Glomerular visceral epithelial cell (primary cell): Measurements from ENCODE around the gene TNIP1.
A peak's percentile ranks its signal among the peaks of the same experiment; 100 is the strongest.

Source experiments
- DNase-seq: peaks from one replicate; pipeline ENCODE4 v3.0.0-alpha.2; 2016; ENCODE audit errors: extremely low spot score

Gene TNIP1

DNA sequence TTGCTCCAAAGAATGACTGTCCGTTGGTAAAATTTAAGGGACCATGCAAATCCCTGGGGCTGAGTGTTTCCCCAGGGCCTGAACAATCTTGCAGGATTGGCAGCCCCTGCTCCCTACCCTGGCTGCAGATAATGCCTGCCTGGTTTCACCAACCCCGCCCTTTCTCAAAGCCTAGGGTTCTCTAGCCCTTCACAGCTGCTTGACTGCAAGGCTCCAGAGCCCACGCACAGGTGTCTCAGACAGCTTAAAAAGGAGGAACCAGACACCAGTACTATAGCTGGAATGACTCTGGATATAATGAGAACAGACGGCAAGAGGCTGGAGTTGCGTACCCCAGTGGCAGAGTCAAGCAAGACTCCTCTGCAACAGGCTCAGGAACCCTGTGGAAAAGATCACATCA lies 25.2 kb upstream of the TNIP1 start:
- DNase-seq = no peak

DNA sequence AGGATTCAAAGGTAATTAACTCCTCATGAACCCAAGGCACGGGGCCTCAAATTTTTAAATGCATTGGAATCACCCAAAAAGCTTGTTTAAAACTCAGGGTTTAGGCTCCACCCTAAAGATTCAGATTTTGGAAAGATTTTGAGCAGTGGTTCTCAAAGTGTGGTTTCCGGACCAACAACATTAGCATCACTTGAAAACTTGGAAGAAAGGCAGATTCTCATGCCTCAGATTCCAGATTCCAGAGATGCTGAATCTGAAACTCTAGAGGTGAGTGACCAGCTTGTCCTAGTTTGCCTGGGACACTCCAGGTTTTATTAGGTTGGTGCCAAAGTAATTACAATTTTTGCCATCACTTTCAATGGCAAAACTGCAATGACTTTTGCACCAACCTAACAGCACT lies 24.7 kb upstream of the TNIP1 start:
- no peak for DNase-seq

DNA sequence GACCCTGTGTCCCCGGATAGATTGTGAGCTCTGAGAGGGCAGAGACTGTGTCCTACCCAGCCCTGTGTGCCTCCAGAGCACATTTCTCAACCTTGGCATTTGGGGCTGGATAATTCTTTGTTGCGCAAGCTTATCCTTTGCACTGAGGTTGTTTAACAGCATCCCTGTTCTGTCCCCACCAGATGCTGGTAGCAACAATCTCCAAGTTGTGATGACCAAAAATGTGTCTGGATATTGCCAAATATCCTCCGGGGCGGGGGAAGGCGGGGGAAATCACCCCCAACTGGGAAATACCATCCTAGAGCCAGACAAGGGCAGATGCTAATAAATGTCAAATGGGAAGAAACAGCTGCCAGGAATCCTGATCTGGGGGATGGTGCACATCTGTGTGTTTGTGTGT lies 24.0 kb upstream of the TNIP1 start:
- no peak for DNase-seq

DNA sequence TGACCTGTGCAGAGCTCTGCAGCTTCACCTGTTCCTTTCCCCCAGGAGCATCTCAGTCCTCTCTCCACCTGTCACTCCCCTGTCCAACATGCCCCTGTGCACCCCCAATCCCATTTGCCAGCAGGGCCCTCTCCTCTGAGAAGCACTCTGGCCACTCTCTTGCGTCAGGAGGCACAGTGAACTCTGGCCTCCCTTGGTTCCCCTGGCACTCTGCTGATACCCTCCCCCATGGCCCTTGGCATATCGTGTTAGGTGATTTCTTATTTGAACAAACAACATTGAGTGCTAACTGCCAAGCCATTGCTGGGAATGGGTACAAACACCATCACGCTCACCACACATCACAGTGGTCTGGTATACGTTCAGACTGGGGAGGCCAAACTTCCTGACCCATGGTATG lies 20.9 kb upstream of the TNIP1 start:
- DNase-seq = no peak

DNA sequence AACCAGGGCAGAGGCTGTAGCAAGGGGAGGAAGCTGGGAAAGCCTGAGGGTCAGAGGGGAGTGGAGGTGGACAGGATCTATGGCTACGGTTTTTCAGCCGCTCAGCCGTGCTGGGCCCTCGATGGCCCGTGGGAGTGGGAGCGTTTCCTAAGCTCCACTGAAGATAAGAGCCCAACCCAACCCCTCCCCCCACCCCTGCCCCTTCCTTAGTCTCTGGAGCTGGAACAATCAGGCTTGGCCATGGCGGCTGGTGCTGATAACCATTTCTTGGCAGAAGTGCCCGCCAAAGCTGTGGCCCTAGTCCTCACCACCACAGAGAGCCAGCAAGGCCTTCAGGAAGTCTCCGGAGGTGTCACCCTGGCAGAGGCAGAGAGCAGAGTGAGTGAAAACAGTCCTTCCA lies 20.3 kb upstream of the TNIP1 start:
- no peak for DNase-seq

DNA sequence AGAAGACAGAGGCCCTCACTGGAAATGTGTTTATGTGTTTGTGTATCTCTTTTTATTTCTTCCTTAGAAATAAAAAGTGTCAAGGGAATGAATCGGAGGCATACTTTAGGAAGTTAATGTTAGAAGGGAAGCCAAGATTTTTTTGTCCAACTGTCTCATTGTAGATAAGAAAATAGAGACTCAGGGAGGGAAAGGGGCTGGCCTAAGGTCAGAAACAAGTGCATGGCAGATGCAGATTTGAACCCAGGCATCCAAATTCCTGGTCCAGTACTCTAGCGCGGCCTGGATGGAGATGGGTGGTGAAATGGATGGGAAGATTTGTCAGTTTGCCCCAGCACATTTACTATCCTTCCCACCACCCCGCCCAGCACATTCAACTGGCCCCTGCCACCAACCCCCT lies 19.8 kb upstream of the TNIP1 start:
- no peak for DNase-seq

DNA sequence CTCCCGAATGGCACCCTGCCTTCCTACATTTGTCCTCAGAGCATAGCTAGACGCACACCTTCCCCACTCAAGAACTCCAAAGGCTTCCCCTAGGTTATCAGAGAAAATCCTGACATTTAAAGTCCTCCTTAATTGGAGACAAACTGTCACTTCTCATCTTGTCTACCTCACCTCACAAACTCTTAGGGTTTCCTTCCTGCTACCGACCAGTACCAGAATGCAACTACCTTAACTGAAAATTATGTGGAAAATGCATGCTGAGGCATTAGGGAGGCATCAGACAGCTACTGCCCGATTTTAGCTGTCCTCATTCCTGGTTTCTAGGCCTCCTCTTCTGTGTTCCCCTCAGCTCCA lies 17.9 kb upstream of the TNIP1 start:
- no peak for DNase-seq

DNA sequence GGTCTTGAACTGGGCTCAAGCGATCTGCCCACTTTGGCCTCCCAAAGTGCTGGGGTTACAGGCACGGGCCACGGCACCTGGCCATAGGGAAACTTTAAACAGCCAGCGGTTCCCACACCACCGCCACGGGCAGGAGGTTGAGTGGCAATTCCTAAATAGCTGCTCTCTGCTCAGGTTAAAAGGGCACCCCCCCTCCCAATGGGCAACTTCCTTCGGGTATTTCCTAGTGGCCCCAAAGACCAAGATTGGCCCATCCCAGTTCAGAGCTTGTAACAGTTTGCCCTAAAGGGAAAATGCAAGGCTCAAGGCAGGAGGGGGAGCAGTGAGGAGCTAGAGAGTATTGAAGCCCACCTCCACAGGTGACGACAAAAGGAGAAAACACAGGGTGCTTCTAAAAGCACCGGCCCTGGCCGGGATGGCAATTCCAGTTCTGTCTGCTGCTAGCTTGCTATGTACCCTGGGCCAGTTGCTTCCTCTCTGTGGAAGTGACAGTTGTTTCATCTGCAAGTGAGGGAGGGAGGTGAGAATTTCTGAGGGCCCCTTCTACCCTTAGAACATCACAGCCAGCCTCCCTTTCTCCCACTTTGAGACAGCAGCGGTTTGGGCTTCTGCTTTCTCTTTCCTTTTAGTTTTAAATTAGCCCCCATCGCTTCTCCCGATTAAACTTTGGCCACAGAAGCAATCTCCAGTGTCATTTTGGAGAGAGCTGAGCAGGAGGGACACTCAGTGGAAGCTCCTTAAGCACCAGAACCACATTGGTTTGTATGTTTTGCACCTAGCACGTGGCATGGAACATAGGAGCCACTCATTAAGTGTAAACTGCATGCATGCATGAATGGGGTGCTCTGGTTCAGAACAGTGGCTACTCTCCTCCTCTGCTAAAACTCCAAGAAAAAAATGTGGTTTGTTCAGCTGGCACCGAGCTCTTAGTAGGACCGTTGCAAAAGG lies 17.3 kb upstream of the TNIP1 start:
- no peak for DNase-seq

DNA sequence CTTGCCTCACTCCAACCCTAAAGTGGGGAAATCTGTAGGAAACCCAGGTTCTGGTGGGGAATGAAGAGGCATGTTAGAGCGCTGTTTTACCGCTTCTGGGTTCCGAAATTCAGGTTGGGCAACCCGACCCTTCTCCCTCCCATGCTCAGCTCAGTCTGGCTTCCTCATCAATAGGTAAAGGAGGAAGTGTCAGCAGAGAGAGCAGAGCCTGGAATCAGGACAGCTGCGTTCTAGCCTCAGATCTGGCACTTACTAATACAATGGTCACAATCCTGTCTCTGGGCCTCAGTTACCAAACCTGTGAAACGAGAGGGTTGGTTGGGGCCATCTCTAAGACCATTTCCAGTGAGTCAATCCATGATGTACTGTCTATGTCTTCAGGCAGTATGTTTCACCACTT lies 16.2 kb upstream of the TNIP1 start:
- no peak for DNase-seq

DNA sequence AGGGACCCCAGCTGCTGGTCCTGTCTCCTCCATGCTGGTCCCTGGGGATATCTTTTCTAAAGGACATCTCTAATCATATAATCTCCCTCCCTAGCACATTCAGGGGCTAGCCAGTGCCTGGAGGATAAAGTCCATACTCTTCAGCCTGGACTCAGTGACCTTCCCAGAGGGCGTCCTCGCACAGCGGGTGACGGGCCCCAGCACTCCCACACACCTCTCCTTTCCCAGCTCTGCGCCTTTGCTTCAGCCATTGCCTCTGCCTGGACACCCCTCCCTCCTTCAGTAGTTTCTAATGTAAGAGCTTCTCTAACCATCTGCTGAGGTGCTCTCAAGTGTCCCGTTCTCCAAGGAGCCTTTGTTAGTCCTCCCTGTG lies 15.2 kb upstream of the TNIP1 start:
- no peak for DNase-seq

DNA sequence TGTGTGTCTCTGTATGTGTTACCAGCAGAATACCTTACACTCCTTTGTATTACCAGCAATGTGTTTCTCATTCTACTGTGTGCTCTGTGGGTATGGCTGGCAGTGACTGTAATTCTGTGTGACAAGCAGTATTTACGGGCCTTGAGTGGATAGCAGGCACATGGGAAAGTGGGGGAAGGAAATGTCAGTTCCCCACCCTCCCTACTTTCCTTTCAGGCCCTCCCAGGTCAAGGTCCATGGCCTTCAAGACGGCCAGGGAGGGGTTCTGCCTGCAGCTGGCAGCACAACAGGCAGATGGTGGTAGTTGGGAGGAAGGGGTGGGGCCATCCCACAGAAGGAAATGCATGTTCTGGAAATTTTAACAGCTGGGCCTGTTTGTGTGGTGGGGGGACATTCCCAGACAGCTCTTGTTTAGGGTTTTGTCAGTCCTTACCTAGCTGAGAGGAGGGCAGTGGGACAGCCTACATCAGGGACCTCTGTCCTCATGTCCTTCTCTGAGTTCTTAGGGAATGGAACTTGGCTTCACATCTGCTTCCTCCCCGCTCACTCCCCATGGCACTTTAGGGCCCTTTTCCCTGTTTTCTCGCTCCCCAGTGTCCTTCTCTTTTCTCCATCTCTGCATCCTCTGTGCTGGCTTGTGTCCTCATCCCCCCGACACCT lies 14.6 kb upstream of the TNIP1 start:
- DNase-seq = peak; percentile 77

DNA sequence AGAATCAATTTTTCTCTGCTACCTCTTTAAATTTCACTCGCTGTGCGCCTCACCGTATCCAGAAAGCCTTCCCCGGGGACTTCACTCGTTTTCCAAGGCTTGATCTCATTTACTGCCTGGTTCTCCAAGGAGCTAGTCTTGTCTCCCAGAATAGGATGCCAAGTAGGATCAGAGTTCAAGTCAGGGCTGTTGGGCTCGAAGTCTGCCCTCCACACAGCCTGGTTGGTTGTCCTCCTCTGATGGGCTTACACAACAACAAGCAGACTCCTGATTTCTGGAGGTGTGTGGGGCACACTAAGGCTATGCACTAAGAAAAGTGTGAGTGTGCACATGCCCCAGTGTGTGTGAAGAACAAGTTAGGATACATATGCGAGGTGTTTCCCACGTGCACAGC lies 14.0 kb upstream of the TNIP1 start:
- no peak for DNase-seq

DNA sequence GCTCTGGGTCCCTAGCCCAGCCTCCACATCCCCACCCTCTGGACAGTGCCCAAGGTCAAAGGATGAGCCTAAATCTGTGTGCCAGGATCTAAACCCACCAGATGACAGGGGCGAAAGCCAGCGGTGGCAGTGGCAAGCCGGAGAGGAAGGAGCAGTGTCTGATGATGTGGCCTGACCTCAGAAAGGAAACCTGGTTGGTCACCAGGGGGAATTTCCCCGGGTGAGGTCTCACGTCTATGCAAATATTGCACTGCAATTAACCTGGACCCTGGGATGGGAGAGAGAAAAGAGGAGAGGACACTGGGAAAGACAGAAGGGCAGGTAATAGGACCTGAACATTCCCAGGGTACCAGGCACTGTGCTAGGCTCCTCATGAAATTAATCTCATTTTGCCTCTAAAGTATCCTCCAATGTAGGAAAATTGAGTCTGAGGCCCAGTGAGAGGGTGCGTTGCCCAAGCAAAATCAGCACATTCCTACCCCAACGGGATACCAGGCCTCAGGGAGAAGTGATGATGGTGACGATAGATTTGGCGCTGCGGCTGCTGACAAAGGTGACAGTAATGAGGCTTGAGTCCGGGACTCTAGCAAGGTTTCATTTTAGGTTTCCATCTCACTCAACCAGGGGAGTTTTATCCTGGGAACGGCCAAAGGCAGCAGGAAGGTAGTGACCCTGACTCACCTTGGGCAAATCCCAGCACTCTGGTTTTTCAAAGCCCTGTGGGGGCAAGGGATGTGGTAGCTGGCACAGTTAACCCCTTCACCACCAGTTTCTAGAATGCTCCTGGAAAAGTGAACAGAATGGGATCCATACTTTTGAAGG lies 13.4 kb upstream of the TNIP1 start:
- DNase-seq = peak; percentile 90

DNA sequence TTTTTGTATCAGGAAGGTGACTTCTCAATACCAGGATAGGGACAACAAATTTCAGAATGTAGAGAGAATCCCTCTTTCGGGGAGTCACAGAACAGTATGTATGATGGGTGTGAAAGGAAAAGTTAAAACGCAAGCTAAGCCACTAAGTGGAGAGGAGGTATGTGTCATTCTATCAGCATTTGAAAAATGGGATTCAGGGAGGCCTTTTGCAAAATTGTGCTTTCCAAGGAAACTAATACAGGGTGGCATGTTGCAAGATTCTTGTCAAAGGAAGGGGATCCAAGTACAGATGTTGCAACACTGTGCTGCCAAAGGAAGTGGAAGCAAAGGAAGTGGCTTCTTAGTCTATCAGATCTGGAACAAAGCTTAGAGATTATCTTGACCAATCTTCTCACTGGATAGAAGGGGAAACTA lies 12.6 kb upstream of the TNIP1 start:
- DNase-seq = peak; percentile 93

DNA sequence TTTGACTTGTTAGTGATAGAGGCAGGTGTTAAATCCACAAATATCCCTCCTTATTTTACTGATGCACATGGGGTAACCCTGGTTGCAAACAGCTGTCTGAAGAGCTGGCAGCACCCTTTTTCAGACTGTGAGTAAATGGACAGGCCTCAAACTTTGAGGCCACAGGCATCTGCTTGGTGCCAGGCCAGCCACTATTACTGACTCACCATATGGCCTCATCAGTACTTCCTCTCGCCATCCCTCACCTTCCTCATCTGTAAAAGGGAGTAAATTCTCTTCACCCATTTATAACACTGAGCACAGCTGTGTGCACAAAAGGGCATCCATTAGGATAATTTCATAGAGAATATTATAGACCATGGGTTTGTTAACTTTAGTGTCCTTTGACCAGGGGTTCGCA lies 11.9 kb upstream of the TNIP1 start:
- DNase-seq = peak; percentile 93

DNA sequence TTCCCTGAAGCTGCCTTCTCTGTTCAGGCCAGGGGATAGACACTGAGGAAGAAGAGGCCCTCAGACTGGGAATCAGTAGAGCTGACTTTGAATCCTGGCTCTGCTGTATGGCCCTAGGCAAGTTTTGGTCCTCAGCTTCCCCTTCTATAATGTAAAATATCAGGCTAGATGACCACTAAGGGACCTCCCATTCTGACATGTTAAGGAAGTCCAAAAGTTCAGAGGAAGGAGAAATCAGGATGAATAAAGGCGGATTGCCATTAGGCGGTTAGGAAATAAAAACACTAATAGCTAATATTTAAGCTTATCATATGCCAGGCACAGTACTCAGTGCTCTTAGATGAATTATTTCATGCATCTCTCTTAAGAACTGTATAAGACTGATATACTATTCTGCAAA lies 8.9 kb upstream of the TNIP1 start:
- no peak for DNase-seq

DNA sequence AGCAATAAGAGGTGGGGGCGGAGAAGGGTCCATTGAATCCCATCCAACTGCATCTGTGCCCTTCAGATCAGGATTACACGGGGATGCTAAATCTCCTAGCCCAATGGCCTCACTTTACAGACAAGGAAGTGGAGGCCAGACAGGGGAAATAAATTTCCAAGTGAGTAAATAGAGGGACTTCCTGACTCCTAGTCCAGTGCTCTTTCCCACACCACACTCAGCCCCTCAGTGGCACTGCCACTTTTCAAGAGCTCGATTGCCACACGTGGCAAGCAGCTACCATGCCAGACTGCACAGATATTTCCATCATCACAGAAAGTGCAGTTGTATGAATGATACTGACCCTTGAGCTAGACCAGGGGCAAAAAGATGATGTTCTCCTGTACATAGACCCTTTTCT lies 8.2 kb upstream of the TNIP1 start:
- DNase-seq = no peak

DNA sequence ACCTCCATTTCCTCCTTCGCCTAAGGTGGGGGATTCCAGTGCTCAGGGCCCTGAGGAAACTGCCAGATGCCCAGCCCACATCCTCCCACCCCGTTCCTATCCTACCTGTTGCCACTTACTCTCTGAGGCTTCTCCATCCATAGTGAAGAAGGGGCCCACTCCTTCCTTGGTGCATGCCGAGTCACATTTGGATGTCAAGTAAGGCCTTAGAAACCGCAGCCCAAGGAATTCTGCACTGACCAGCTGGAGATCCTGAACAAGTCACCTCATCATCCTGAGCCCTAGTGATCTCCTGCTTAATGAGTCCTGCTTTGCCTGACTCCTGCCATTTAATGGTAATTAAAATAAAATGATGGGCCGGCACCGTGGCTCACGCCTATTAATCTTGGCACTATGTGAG lies 6.7 kb upstream of the TNIP1 start:
- DNase-seq = peak; percentile 61

DNA sequence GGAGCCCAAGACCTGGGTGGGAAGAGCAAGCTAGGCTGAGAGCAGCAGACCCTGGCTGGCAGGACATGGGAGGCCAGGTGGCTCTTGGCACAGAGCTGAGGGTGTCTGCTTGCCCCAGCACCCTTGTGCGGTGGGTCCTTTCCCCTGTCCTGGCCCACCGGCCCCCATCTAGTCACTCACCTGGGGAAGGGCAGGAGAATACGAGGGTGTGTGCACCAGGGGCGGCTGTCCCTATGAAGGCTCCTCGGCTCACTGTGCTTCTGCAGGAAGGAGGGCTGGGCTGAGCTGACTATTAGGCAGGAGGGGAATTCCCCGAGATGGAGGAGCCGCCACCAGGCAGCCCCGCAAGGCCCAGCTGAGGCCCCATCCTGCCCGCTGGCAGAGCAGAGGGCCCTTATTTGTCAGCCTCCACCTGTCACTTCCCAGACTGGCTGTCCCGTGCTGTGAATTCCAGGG lies 6.1 kb upstream of the TNIP1 start:
- peak; percentile 84 for DNase-seq

DNA sequence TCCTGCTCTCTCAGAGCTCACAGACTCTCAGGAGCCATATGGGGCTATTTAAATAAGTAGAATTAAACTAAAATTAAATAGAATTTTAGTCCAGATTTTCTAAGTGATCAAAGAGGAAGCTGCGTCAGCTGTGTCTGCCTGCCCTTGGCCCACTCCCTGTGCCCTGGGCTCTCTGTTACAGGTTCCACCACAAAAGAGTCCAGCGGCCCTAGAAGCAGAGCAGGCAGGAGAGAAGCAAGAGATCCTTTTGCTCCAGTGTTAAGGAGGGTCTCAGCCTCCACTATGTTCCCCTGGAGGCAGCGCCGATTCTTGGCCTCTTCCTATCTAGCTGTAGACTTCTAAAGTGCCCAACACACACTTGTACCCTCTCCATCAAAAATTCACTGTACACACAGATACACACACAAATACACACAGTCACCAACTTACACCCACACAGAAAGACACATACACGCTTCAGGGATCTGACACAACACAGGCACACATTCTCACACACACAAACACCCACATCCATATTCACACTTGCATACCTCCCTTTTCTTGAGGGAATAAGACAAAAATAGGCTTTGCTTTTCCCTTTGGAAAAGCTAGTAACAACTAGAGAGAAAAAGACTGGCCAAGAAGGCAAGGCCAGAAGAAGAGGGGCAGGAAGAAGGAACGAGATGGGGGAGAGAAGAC lies 5.5 kb upstream of the TNIP1 start:
- DNase-seq = no peak

DNA sequence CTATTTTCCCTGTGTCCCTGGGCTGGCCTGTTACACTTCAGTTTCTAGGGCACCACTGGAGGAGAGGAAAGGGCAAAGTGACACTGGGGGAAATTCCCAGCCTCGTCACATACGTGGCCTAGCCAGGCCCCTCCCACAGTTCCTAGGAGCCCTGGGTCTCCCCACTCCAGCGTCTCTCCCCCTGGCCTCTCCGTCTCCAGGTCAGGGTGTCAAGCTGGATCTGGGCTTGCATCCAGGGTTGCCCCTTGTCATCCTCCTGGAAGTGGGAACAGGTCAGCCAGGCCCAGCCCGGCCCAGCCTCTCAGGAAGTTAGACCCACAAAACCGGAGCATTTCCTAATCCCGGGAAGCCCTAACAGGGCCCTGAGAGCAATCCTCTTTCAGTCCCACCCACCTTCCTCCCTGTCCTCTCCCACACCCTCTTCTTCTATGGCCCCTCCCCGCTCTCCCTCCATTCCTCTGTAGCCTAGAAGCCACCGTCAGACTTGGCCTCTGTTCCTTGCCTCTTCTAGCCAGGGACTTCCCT lies 4.7 kb upstream of the TNIP1 start:
- DNase-seq = peak; percentile 83

DNA sequence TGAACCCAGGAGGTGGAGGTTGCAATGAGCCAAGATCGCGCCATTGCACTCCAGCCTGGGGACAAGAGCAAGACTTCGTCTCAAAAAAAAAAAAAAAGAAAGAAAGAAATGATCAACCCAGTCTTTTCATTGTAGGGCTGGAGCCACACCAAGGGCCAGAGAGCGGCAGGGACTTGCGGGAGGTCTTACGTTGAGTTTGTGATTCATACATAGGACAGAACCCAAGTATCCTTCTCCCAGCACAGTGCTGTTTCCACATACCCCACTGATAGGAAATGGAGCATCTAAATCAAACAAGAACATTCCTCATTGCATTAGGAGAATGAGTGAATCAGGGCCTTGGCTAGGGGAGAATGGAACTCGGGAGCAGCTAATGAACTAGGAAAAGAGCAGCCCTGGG lies 3.5 kb upstream of the TNIP1 start:
- no peak for DNase-seq
